ENCODE data around the gene ZFYVE21. TPM values are rescaled to one million over a fixed set of nuclear protein-coding genes. Genes with fewer than 3 reads are reported as not detected.

The ZFYVE21 gene
- total RNA-seq, 1 donor = 2.0 TPM

DNA sequence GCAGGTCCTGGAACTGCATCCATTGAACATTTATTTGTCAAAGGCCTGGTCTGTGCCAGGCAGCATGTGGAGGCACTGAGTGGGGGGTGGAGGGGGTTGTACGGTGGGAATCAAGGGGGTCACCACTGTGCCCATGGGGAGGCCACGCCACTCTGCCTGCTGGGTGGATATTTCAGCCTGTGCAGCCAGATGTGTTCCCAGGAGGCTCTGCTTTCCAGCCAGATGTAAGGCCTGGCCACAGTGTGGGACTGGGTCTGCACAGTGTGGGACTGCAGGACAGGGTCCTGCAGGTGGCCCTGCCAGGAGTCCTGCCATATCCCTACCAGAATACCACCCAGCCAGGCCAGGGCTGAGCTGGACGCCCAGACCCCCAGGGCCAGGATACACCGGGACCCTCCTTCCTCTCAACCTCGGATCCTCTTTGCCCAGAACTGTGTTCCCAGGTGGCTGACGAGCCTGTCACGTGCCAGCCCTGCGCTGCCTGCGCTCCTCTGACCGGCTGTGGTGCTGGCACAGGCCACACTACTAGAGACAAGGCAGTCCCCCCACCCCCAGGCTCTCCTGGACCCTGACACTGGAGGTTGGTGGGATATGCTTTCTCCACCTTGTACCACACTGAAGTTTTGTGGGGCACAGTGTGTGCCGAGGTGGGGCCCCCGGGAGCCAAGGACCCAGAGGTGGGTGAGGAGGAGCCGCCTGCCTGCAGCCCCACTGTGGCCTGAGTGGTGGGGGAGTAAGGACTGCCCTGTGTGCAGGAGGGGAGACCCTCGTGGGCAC is 17.8 kb upstream of the ZFYVE21 start:
- H3K4me1 ChIP-seq (ENCODE audit: insufficient read depth, low read length) = no peaks in the 10 kb centered on the region
- no peak overlapping the region for H3K4me3 ChIP-seq (ENCODE audit: low read length)
- no peaks in the 10 kb centered on the region for H3K9me3 ChIP-seq (ENCODE audit: low read depth, low read length)
- no peaks in the 10 kb centered on the region for H3K27me3 ChIP-seq (ENCODE audit: insufficient read depth, low read length)

GRCh38 chr14:103698380-103699260 is 17.0 kb upstream of the ZFYVE21 start:
- Histone ChIP-seq H3K4me3 (ENCODE audit: low read length) (no peak overlapping the region), H3K9me3 (ENCODE audit: low read depth, low read length) (no peaks in the 10 kb centered on the region), H3K4me1 (ENCODE audit: insufficient read depth, low read length) (no peaks in the 10 kb centered on the region)

DNA sequence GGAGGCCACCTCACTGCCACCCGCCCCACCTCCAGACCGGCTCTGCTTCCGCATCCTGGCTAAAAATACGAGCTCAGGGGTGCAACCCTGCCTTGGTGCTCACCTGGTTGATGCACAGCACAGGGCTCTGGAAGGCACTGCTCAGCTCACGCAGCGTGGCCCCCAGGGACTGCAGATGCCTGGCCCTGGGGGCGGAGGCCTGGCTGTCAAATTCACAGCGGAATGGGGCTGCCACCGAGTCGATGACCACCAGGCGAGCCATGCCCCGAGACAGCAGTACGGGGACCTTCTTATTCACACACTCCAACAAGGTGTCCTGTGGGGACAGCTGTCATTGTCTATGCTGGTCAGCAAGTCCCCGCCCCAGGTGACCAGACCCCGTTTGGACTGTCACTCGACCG is 16.3 kb upstream of the ZFYVE21 start:
- H3K4me3 ChIP-seq (ENCODE audit: low read length) = no peak overlapping the region
- no peaks in the 10 kb centered on the region for H3K4me1 ChIP-seq (ENCODE audit: insufficient read depth, low read length)
- H3K27me3 ChIP-seq (ENCODE audit: insufficient read depth, low read length) = no peaks in the 10 kb centered on the region

More at GRCh38 chr14:103698380-103699260, 17.0 kb upstream of the ZFYVE21 start:
- H3K27me3 ChIP-seq (ENCODE audit: insufficient read depth, low read length) = no peaks in the 10 kb centered on the region

GRCh38 chr14:103699901-103700752 is 15.5 kb upstream of the ZFYVE21 start:
- H3K4me1 ChIP-seq (ENCODE audit: insufficient read depth, low read length) = no peaks in the 10 kb centered on the region
- H3K9me3 ChIP-seq (ENCODE audit: low read depth, low read length) = no peaks in the 10 kb centered on the region
- H3K4me3 ChIP-seq (ENCODE audit: low read length) = no peak overlapping the region
- H3K27me3 ChIP-seq (ENCODE audit: insufficient read depth, low read length) = no peaks in the 10 kb centered on the region

More for the DNA sequence above, 16.3 kb upstream of the ZFYVE21 start:
- no peaks in the 10 kb centered on the region for H3K9me3 ChIP-seq (ENCODE audit: low read depth, low read length)

- Histone ChIP-seq H3K4me3 (ENCODE audit: low read length) (no peak overlapping the region), H3K9me3 (ENCODE audit: low read depth, low read length) (no peaks in the 10 kb centered on the region), H3K27me3 (ENCODE audit: insufficient read depth, low read length) (no peaks in the 10 kb centered on the region), H3K4me1 (ENCODE audit: insufficient read depth, low read length) (no peaks in the 10 kb centered on the region)
These were observed 14.7 kb upstream of the ZFYVE21 start for GRCh38 chr14:103700753-103701490.

- no peaks in the 10 kb centered on the region for H3K4me1 ChIP-seq (ENCODE audit: insufficient read depth, low read length)
- no peaks in the 10 kb centered on the region for H3K9me3 ChIP-seq (ENCODE audit: low read depth, low read length)
- H3K4me3 ChIP-seq (ENCODE audit: low read length) = no peak overlapping the region
- H3K27me3 ChIP-seq (ENCODE audit: insufficient read depth, low read length) = no peaks in the 10 kb centered on the region
These were observed 13.5 kb upstream of the ZFYVE21 start for GRCh38 chr14:103702095-103702494.

DNA sequence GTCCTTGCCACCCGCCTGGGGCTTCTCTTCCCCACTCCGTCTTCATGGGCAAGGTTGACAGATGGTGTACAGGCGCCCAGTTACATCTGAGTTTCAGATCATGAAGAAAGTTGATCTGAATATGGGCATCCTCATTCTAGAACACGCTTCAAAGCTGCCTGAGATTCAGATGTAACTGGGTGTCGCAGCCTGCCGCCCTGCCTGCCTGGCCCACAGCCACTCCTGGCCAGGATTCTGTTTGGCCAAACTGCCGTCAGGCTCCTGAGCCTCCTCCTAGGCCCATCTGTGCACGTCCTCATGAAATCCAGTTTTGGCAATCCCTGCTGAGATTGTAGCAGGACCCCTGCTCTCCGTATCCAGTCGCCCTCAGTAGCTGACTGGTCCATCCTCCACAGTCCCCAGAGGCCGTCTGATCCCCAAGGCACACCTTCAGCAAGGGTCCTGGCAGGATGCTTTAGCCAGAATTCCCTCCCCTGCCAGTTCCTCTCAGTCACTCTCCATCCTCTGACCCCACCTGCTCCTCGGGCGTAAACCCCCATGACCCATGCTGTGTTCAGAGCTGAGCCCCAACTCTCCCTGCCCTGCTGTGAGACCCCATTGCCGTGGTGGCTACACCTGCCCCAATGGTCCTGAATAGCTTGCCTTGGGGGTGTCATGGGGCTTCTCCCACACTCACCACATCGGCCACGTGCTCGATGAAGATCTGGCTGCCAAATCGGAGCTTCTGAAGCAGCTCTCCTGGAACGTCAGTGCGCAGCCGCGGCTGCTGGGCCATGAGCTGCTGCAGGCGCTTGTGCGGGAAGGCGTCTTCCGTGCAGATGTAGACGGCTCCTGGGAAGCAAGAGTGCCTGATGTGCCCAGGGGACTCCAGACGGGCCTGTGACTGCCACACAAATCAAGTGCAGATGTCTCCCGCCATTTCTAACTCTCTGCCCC is 12.8 kb upstream of the ZFYVE21 start:
- H3K27me3 ChIP-seq (ENCODE audit: insufficient read depth, low read length) = no peaks in the 10 kb centered on the region
- no peak overlapping the region for H3K4me3 ChIP-seq (ENCODE audit: low read length)
- no peaks in the 10 kb centered on the region for H3K9me3 ChIP-seq (ENCODE audit: low read depth, low read length)
- H3K4me1 ChIP-seq (ENCODE audit: insufficient read depth, low read length) = no peaks in the 10 kb centered on the region

GRCh38 chr14:103703433-103704385 is 11.9 kb upstream of the ZFYVE21 start:
- no peaks in the 10 kb centered on the region for H3K4me1 ChIP-seq (ENCODE audit: insufficient read depth, low read length)
- no peaks in the 10 kb centered on the region for H3K9me3 ChIP-seq (ENCODE audit: low read depth, low read length)
- H3K27me3 ChIP-seq (ENCODE audit: insufficient read depth, low read length) = no peaks in the 10 kb centered on the region
- no peak overlapping the region for H3K4me3 ChIP-seq (ENCODE audit: low read length)

GRCh38 chr14:103704708-103705107 is 10.9 kb upstream of the ZFYVE21 start:
- Histone ChIP-seq H3K4me1 (ENCODE audit: insufficient read depth, low read length) (no peaks in the 10 kb centered on the region), H3K9me3 (ENCODE audit: low read depth, low read length) (no peaks in the 10 kb centered on the region), H3K27me3 (ENCODE audit: insufficient read depth, low read length) (no peaks in the 10 kb centered on the region), H3K4me3 (ENCODE audit: low read length) (no peak overlapping the region)

DNA sequence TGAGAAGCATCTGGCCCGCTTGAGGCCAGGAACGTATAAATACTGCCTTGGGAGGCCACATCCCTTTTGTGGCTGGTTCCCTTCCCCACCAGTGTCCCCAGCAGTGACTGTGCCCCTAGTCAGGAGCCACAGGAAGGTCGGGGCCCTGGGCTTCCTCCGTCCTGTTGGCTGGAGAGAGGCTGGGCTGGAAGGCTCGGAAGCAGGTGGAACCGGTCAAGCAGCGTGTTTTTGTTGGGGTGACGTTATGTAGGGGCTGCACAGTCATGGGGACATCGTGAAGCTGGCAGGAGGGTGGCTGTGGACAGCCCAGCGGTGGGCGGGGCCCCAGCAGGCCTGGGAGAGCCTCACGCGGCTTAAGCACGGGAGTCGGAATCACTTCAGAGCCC is 10.5 kb upstream of the ZFYVE21 start:
- no peaks in the 10 kb centered on the region for H3K9me3 ChIP-seq (ENCODE audit: low read depth, low read length)
- no peaks in the 10 kb centered on the region for H3K27me3 ChIP-seq (ENCODE audit: insufficient read depth, low read length)
- no peak overlapping the region for H3K4me3 ChIP-seq (ENCODE audit: low read length)
- no peaks in the 10 kb centered on the region for H3K4me1 ChIP-seq (ENCODE audit: insufficient read depth, low read length)

- Histone ChIP-seq H3K9me3 (ENCODE audit: low read depth, low read length) (no peaks in the 10 kb centered on the region), H3K4me1 (ENCODE audit: insufficient read depth, low read length) (no peaks in the 10 kb centered on the region), H3K4me3 (ENCODE audit: low read length) (no peak overlapping the region), H3K27me3 (ENCODE audit: insufficient read depth, low read length) (no peaks in the 10 kb centered on the region)
These were observed 9.9 kb upstream of the ZFYVE21 start for GRCh38 chr14:103705504-103706284.

Data from mononuclear cell (primary cell).